GM10248 (cell line): ENCODE results near the gene KDM4C.

ENCODE experiments used
- CTCF ChIA-PET: fragments of 300-600 bp; sonication (Branson Sonifier 250); formaldehyde crosslinking; extraction: SDS; loops from one replicate; lab custom pipeline; 2021; ENCODE audit warnings: antibody characterized with exemption; lab: Yijun Ruan, JAX
- POLR2A ChIA-PET: fragments of 350-650 bp; sonication (Branson Sonifier 250); formaldehyde crosslinking; extraction: SDS; loops from one replicate; lab custom pipeline; 2020; ENCODE audit warnings: antibody characterized with exemption; lab: Yijun Ruan, JAX
- DNase-seq: peaks from one replicate; pipeline ENCODE4 v3.0.0; 2012; ENCODE audit errors: extremely low spot score
- TF ChIP-seq, protein P1 (sequence below): IDR thresholded peaks from 2 replicates; pipeline ENCODE4 v1.5.1; 2012; ENCODE audit warnings: mild to moderate bottlenecking, low read depth; ENCODE audit errors: extremely low read depth, missing control alignments, control extremely low read depth

Gene KDM4C

DNA sequence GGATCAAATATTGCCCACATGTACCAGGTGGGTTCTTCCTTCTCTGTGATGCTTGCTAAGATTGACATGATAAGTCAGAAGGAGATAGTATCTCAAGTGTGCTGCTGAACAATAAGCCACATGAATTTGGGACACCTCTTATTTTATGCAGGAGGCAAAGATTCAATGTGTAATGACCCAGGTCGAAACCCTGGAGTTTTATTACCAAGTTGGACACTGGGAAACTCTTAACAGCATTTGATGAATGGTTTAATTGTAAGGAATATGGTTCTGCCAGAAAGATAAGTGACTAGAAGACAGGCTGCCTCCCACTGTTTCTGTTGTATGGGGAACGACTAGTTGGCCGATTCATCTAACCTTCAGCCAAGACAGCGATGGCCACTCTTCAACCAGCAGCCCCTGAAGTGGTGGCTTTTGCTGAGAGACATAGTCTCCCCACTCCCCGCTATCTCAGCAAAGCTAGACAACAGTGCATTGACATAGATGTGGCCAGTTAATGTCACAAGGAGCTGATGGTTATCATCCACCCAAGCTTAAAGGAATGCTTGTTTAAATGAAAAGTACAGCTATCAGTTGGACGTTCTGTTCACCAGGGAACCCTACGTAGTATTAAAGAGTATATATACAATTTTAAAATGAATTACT is 407.7 kb downstream of the KDM4C start:
- TF ChIP-seq, protein P1, sequence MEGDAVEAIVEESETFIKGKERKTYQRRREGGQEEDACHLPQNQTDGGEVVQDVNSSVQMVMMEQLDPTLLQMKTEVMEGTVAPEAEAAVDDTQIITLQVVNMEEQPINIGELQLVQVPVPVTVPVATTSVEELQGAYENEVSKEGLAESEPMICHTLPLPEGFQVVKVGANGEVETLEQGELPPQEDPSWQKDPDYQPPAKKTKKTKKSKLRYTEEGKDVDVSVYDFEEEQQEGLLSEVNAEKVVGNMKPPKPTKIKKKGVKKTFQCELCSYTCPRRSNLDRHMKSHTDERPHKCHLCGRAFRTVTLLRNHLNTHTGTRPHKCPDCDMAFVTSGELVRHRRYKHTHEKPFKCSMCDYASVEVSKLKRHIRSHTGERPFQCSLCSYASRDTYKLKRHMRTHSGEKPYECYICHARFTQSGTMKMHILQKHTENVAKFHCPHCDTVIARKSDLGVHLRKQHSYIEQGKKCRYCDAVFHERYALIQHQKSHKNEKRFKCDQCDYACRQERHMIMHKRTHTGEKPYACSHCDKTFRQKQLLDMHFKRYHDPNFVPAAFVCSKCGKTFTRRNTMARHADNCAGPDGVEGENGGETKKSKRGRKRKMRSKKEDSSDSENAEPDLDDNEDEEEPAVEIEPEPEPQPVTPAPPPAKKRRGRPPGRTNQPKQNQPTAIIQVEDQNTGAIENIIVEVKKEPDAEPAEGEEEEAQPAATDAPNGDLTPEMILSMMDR, result no peak
- CTCF ChIA-PET, result interaction anchor here (1.0 to 2.0 kb wide), 3 partner anchors 11 to 13 kb away, joined by 3 to 6 read pairs (median 4); no protein-coding TSS in a partner anchor
- no peak for DNase-seq
- POLR2A ChIA-PET, result no interaction called here

DNA sequence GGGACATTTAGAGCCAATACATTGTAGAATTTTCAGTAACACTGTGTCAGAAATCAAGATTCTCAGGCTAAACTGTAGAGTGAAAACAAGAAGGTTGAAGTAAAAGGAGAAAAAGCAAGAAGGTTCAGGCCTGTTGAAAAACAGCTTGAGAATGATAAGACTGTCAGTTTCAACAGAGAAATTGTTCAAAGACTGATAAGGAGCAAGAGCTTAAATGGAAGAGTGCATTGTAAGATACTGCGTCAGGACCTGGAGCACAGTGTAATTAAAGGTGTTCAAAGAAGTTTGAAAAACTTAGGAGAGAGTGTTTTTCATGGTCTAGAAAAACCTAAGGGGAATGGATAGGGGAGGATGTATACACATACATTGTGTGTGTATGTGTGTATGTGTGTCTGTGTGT is 408.3 kb downstream of the KDM4C start:
- TF ChIP-seq, protein P1, result no peak
- ChIA-PET CTCF (interaction anchor here (0.8 to 2.0 kb wide), 4 partner anchors 11 to 15 kb away, joined by 3 to 6 read pairs (median 4); no protein-coding TSS in a partner anchor), POLR2A (no interaction called here)
- no peak for DNase-seq

DNA sequence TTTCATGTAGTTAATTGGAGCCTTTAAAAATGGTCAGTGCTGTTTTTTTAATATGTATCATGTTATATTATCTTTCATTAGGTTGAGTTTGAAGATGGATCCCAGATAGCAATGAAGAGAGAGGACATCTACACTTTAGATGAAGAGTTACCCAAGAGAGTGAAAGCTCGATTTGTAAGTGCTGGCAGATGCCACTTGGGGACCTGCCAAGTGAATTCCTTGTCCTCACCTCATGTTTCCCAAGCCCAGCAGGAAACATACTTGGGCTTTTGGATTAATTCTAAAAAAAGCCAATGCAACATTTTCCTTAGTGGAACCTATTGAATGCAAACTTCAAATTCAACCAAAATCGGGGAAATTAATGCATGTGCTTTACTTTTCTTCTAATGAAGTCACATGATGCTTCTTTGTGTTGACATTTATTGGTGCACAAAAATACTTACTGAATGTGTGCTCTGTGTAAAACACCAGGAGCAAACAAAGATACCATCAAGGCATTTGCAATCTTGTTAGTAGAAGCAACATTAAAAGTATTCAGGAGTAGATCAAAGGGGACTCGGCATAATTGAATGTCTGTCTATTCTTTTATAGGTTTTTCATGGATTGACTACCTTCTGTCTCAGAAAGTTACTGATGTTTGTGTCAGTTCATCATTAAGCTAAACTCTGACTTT is 412.1 kb downstream of the KDM4C start:
- ChIA-PET CTCF (interaction anchor here (1.9 kb wide), 1 partner anchor 18 kb away, joined by 5 read pairs; no protein-coding TSS in a partner anchor), POLR2A (no interaction called here)
- TF ChIP-seq, protein P1, result no peak
- DNase-seq, result no peak

DNA sequence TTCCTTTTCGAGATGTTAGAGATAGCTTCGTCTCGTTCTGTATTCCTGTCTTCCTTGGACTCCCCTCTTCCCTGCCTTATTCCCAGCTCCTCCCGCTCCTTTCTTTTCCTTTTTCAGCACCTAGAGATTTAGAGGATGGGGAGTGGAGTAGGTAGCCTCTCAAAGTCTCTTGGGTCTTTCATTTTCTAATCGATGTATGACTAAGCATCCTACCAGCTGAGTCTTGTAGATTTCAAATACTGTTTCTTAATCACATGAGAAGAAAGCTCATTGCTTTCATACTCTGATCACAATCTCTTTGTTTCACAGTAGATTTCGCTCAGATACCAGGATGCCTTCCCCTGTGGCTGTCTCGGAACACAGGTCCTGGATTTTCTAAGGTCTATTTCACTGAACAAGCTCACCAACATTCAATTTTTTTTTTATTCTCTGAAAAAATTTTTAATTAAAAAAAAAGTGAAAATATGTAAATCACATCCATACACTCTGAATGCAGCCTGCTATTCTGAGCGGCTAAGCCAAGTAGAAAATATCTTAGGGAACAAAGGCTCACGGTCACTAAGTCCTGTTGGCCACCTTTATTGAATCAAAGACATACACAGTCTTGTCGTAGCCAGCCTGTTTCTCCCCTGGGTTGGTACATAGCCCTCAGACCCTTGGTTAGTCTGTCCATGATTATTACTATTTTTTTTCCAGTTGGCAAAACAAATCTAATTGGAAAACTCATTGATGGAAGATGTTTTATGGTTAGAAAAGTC is 413.8 kb downstream of the KDM4C start:
- no peak for DNase-seq
- TF ChIP-seq, protein P1, result no peak
- ChIA-PET CTCF (no interaction called here), POLR2A (no interaction called here)

DNA sequence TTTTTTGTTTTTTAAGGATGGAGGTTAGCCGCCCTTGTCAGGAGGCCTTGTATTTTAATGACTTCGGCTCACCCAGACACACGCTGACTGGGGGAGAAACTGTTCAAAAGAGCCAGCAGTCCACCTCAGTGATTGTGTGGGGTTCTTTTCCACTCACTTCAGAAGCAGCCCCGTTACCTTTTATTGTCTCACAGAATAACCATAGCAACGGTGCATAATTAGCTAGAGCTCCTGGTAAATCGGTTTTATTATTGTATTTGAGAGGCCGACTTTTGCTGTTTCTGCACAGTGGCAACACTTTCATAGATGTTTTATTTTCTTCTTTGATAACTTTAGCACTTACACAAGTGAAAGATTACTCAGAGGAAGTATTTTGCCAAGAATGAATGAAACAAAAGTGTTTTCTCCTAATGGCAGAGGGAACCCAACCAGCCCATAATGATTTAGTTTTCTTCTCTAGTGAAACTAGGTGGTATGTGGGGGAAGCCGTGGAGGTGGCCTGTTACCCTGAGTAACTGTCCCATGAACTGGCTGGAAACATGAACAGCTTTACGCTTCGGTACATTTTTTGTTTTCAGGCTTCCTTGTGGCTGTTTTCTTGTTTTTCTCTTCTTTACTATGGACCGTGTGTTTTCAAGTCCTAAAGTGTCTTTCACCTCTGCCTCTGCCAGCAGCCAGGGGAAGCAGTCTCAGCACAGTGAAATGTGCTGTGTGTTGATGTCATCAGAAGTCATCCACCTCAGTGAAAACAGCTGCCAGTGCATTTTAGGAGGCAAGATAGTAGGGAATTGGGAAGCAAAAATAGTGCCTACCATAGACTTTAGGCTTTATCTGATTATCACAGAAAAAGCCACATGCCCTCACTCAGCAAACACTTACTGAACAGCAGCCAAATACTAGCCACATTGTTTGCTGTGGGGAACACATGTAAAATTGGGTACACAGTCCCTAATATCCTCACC is 414.7 kb downstream of the KDM4C start:
- no peak for DNase-seq
- TF ChIP-seq, protein P1, result no peak
- POLR2A ChIA-PET, result no interaction called here
- CTCF ChIA-PET, result no interaction called here

DNA sequence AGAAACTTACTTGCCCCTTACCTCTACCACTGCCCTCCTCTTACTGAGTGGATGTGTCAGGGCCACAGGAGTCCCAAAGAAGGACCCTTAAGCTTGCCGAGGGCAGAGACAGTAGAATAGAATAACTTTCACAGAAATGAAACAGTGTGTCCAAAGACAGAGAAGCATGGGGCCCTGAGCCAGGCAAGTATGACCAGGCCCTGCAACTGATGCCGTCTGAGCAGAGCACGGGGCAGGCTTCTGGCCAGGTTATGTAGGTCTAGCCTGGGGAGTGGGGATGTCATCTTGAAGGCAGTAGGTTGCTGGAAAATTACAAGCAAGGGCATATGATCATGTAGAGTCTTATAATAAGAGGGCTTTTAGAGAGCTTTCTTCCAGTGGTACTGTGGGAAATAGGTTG is 415.4 kb downstream of the KDM4C start:
- CTCF ChIA-PET, result no interaction called here
- TF ChIP-seq, protein P1, result no peak
- POLR2A ChIA-PET, result no interaction called here
- no peak for DNase-seq
